IPS-NIHi7 (cell line): ENCODE results near the gene RRAS2.
"Not testable (repeated sequence)": the region's sequence is repeated elsewhere in the genome, so short reads cannot be mapped to it uniquely, and the experiment has no call there.

ENCODE experiments used
- DNase-seq: peaks from one replicate; pipeline ENCODE4 v3.0.0; 2012; ENCODE audit warnings: mixed read lengths; ENCODE audit errors: extremely low spot score

RRAS2 gene

DNA sequence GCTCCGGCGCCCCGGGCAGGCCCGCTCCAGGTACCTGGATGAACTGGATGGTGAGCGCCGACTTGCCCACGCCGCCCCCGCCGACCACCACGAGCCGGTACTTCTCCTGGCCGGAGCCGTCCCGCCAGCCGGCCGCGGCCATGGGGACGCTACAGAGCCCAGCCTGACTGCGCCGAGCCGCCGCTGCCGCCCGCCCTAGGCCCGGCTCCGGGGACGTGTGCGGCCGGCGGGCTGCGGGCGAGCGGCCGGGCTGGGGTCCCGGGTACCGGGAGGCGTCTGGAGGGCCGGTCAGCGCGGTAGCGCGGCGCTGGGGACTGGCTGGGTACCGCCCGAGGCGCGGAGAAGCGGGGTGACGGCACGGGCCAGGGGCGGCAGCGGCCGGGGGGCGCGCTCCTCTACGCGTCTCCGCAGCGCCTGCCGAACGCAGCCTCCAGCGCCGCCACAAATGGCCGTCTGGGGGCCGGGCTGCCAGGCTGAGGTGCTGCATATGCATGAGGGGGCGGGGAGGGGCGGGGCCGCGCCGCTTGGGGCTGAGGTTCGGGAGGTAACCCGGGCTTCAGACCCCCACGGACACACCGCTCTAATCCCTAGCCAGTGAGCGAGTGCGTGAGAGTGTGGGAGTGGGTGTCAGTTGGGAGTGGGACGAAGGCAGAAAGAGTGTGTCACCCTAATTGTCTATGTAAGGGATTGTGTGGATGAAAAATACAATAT lies at the start of gene RRAS2:
Gene RRAS2 (minus strand): TSS at position 455 of the 711 bp plus-strand sequence. CDS start 313 bp downstream, at position 142.
- DNase-seq = peak; percentile 89

DNA sequence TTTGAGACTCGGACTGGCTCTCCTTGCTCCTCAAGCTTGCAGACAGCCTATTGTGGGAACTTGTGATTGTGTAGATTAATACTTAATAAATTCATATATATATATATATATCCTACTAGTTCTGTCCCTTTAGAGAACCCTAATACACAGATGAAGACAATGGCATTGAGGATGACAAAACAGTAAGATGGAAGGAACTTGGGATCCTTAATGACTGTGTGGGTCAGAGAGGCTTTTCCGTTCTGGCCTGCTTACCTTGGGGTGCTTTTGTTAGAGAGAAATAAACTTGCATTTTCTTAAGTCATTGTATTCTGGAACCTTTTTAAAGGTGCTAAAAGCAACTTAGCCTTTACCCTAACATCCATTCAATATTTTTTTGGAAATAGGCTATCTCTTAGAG lies 49.6 kb upstream of the RRAS2 start:
- no peak for DNase-seq

DNA sequence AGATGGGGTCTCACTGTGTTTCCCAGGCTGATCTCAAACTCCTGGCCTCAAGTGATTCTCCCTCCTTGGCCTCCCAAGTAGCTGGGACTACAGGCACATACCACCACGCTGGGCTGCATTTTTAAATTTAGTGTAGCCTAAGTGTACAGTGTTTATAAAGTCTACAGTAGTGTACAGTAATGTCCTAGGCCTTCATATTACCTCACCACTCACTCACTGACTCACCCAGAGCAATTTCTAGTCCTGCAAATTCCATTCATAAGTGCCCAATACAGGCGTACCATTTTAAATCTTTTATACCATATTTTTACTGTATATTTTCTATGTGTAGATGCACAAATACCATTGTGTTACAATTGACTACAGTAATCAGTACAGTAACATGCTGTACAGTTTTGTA lies 47.1 kb upstream of the RRAS2 start:
- not testable (repeated sequence) for DNase-seq

DNA sequence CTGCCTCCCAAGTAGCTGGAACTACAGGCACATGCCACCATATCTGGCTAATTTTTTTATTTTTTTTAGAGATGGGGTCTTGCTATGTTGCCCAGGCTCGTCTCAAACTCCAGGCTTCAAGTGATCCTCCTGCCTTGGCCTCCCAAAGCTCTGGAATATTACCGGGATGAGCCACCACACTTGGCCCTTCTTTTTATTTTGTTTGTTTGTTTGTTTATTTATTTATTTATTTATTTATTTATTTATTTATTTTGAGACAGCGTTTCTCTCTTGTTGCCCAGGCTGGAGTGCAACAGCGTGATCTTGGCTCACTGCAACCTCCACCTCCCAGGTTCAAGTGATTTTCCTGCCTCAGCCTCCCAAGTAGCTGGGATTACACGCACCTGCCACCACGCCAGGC lies 44.5 kb upstream of the RRAS2 start:
- not testable (repeated sequence) for DNase-seq

DNA sequence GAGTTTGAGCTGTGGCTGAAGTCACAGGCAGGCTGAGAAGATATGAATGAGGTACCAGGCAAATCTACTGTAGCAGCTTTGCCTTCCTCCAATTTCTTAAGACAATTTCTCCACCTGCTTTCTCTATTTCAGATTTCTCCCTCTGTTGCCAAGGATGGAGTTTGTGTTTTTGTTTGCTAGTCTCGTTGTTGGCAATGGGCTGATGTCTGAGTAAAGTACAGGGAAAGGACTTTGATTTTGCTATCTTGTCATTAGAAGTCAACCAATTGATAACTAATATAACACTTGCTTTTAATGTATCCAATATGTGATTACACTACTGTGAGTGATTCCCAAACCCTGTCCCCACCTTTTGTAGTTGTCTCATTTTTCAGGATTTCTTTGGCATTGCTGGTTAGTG lies 40.1 kb upstream of the RRAS2 start:
- no peak for DNase-seq

DNA sequence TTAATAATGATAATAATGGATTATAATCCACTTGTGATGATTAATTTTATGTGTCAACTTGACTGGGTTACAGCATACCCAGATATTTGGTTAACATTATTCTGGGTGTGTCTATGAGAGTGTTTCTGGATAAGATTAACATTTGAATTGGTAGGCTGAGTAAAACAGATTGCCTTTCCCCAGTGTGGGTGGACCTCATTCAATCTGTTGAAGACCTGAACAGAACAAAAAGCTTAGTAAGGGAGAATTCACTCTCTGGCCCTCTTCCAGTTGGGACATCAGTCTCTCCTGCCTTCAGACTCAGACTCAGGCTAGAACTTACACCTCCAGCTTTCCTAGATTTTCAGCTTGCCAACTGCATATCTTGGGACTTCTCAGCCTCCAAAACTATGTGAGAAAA lies 37.3 kb upstream of the RRAS2 start:
- DNase-seq = no peak

DNA sequence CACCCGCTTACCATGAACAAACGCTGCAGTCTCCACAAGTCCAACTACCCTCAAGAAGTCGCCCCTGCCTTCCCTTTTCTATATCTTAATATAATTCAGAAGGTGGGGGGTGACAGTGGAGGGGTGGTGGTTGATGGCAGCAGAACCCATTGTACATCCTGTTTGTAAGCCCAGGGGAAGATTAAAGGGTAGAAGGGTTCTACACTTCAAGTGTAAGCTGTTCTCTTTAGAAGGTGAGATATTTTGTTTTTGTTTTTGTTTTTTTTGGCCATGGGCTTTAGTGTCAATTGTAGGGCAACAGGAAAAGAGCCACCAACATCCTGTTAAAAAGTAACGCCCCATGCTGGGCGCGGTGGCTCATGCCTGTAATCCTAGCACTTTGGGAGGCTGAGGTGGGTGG lies 34.9 kb upstream of the RRAS2 start:
- DNase-seq = no peak

DNA sequence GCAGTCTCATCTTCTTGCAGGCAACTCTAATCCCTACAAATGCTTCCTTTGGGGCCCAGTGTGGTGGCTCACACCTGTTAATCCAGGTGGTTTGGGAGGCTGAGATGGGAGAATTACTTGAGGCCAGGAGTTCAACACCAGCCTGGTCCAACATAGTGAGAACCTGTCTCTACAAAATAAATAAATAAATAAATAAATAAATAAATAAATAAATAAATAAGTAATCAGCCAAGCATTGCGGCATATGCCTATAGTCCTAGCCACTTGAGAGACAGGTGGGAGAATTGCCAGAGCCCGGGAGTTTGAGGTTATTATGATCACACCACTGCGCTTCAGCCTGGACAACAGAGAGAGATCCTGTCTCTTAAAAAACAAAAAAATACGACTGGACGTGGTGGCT lies 34.1 kb upstream of the RRAS2 start:
- no peak for DNase-seq

DNA sequence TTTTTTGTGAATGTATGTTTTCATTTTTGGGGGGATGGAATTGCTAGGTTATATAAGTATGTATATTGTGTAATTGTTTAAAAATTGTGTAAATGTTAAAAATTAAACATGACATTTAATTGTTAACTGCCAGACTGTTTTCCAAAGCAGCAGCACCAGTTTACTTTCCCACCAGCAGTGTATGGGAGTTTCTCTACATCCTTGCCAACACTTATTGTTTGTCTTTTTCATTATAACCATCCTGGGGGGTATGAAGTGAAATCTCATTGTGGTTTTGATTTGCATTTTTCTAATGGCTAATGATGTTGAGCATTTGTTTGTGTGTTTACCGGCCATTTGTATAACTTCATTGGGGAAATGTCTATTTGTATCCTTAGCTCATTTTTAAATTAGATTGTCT lies 31.7 kb upstream of the RRAS2 start:
- DNase-seq = no peak

DNA sequence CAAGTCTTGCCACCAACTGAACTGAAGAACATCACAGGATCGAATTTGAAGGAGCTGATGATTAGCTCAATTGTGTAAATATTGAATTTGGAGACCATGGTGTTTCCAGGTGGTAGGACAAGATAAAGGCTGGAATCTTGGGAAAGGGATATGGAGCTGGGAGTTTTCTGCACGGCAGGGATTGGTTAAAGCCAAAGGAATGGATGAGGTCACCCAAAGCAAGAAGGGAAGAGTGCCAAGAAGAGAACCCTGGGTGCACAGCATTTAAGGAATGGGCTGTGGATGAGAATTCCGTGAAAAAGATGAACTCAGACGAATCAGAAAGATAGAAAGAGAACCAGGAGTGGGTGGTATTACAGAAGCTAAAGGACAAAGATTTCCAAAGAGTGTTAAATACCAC lies 29.4 kb upstream of the RRAS2 start:
- DNase-seq = no peak

DNA sequence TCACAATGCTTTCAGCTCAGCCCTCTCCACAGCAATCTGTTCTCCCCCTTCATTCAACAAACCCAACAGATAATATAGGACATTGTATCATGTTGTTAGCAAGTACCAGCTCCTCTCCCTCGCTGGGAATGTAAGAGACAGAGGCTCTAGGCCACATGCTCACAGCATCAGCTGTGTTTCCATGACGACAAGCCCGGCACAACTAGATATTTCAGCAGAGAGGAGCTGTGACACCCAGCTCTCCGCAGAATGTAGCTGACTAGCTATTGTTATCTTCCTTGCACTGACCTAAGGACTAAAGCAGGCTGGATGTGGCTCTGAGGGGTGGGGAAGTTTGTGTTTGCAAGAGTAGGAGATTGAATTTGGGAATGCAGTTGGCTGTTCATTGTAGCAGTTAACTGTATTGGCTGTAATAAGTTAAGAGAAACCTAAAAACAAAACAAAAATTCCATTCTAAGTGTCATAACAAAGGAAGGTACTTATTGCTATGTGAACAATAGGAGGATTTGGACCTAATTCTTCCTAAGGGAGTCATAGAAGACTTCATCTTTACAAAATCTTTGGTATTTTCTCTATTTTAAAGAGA lies 28.0 kb upstream of the RRAS2 start:
- DNase-seq = peak; percentile 68

DNA sequence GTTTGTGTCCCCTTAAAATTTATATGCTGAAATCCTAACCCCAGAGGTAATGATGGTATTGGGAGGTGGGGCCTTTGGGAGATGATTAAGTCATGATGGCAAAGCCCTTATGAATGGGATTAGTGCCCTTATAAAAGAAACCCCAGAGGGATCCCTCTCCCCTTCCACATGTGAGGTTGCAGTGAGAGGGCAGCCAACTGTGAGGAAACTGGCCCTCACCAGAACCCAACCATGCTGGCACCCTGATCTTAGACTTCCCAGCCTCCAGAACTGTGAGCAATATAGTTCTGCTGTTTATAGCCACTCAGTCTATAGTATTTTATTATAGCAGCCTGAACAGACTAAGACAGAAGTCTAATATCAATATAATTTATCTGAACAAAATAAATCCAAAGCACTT lies 27.1 kb upstream of the RRAS2 start:
- DNase-seq = no peak

DNA sequence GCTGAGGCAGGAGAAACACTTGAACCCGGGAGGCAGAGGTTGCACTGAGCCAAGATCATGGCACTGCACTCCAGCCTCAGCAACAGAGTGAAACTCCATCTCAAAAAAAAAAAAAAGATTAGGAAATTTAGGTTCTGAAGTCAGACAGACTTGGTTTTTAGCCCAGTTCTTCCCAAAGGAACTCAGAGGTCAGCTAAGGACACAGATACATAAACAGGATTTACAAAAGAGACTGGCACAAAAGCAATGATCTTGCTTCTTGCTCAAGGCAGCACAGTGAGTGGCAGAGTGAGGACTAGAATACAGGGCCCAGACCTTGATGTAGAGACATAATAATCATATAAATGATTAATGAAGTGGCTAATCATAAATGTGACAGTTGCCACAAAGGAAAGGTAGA lies 25.4 kb upstream of the RRAS2 start:
- DNase-seq = no peak

DNA sequence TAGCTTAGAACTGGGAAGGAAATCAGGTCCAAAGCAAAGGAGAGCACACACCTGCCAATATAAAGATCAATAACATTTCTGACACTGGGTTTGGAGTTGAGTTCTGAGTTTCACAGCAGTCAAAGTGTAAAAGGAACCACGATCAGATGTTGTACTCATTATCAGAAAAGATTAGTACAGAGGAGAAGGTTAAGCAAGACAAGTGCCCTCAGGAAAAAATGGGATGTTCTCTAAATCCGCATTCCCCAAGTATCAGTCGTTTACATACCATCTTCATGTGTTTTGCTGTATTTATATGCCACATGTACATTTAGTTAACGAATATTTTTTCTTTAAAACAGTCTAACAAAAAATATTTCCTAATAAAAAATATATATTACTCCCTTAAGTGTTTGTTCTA lies 23.0 kb upstream of the RRAS2 start:
- DNase-seq = no peak

DNA sequence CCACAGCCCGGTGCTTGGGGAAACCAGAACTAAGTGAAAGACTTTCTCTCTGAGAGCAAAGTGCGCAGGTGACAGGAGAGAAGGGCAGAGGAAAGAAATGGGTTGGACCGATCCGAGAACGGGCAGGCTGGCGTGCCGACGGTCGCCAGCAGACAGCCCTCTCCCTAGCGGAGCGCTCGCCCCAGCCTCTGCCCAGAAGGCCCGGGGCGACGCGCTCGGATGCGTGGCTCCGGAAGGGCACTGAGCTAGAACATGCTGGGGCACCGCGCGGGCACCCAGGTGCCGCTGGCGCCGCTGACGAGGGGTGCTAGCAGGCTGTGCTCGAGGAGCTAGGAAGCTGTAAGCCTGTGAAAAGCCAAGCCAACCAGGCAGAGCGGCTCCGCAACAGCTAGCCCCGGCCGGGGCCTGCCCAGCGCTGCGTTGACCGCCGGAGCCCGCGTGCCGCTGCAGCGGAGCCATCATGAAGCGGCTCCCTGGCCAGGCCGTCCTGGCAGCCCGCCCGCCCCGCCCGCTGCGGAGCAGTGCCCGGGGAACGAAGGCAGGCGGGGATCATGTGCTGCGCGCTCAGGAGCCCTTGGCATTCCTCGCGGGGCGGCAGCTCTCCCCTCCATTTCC lies 22.1 kb upstream of the RRAS2 start:
- peak; percentile 70 for DNase-seq

DNA sequence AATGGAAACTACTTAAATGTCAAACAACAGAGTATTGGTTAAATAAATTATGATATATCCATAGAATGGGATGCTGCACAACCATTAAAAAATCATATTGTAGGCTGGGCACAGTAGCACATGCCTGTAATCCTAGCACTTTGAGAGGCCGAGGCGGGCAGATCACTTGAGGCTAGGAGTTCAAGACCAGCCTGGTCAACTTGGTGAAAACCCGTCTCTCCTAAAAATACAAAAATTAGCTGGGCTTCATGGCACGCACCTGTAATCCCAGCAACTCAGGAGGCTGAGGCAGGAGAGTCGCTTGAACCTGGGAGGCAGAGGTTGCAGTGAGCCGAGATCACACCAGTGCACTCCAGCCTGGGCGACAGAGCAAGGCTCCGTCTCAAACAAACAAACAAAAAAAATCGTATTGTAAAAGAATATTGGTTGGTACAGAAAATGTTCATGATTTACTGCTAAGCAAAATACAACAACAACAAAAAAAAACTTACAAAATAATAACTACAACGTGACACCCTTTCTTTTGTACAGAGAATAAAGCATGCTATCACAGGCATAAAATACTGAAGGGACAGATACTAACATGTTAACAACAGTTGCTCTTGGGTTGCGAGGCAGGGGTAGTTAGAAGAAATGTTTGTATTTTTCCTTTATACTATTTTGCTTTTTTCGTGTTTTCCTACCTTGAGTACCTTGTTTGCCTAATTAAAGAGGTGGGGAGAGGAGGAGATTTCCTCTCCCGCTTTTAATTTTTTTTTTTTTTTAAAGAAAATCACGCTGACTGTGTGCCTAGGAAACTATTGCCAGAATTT lies 21.3 kb upstream of the RRAS2 start:
- no peak for DNase-seq

DNA sequence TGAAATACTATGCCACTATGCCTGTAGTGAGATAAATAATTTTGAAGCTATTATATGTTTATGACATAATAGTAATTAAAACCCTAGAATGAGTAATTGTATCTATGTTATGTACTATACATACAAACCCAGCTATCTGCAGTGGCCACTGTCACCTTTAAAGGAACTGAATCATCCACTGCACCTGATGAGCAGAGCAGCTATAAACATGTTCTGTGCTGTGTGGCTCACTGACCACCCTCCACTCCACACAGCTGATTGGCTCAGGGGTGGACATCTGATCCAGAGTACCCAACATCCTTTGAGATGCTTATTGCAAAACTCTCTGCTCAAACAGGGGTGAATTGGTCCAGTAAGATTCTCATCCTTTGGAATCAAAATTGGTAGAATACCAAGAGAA lies 19.2 kb upstream of the RRAS2 start:
- DNase-seq = no peak

DNA sequence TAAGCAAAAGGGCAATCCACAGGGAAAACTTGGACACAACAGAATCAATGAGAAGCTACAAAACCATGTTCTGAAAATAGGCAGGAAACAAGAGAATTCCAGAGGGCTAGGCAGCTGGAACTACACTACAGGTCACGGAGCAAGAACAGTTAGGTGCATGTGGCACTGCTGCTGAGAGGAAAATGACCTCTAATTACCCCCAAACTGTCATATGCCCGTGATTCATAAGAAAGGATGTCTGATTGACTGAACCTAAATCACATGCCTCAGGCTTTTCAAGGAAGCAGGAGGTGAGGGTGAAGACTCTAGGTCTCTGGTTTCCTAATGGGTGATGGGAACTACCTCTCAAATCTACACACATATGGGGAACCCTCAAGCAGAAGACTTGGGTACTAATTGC lies 17.9 kb upstream of the RRAS2 start:
- DNase-seq = no peak

DNA sequence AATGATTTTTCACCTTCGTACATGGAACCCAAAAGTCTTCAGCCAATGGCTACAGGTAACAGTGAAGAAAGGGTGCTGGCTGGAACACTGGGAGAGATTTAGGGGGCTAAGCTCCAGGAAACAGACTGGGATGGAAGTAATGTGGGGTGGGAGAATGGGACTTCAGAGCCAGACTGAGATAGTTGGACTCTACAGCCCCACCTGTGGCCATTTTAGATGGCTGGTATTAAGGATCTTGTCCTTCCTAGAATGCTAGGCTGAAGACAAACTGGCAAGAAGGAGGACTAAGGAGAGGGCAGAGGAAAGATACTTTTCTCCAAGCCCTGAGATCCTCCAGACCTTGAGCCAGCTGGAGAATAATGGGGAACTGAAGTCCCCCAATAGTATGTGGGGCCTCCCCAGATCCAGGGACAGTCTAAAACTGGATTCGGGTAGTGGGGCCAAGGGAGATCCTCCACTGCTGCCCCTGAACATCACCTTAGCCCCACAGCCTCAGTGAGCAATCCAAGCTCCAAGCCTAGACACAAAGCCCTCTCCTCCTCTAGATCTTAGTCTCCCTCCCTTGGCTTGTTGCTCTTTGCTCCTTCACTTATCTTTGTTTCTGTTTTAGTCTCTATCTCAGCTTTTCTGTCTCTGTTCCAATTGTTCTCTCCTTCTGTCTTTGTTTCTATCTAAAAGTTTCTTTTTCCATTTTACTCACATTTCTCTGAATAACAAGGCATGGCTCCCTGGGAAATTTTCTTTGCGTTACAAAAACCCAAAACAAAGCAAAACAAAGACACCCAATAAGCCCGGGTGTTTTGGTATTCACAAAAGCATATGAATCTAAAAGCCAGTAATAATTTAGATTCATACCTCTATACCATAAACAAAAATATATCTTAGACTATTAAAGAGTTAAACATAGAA lies 16.2 kb upstream of the RRAS2 start:
- DNase-seq = peak; percentile 55

DNA sequence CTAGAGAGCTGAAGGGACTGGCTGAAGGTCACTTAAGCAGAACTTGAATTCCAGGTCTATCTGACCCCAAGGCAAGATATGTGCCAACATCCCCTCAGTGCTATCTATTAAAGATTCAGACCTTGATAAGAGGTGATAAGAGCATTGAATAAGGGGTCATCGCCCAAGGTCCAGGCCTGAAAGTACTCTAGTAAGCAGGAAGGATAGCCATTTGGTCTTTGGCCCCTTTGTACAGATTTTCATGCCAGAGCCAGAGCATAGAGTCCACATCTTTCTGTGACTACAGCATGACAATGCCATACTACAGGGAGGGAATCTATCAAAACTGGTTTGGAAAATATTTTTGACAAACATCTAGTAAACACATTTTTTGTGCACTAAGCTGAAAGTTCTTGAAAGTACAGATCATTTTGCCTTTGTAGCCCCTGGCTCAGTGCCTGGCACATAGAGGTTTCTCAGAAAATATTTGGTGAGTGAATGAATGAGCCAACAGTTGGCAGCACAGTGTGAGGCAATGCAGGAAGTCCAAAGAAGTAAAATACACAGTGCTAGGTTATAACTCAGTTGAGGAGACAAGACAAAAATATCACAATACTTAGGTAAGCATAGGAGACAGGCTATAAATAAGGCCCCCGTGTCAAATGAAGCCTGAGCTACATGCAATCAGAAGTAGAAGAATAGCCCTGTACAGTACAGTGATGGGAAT lies 15.1 kb upstream of the RRAS2 start:
- DNase-seq = no peak

DNA sequence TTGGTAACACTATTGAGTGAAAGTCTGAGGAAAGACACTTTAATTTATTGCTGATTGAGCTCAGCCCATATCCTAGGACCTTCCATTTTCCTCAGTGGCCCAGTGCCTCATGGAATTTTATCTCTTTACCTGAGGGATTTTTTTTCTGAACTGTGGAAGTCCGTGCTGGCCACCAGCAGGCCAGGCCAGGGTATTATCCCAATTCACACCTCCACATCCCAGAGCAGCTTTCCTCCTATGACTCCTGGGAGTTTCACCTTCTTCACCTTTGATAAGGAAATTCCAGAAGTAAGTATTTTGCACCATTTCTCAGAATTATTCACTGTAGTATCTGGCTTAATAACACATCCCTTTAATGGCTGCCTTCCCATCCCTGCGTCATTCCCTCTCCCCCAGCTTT lies 13.0 kb upstream of the RRAS2 start:
- no peak for DNase-seq
